ENCODE results near the gene DPPA3.
"Not testable (repeated sequence)": the region's sequence is repeated elsewhere in the genome, so short reads cannot be mapped to it uniquely, and the experiment has no call there.

Gene DPPA3

DNA sequence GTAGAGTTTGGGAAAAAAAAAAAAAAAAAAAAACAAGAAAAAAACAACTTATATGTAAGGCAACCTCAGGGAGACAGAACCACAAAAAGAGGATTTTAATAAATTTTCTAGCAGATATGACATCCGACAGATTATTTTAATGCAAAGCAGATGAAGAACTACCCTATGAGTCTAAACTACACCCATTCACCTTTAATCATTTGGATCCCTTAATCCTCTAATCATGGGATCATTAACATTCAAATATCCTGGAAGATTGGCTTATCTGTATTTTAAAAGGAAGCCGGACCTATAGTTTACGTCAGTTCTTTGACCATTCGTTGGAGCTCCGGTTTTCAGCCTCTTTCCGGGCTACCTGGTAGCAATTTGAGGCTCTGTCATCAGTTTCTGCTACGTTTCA lies at the start of gene DPPA3:
DPPA3 (plus strand) TSS at position 301 of the 400 bp plus-strand sequence. CDS start 138 bp downstream, outside the sequence.
- Mint-ChIP-seq H3K4me3 (no peak within 1 kb of the TSS), H3K27ac (no peak within 1 kb of the TSS)
- DNase-seq, result no peak

DNA sequence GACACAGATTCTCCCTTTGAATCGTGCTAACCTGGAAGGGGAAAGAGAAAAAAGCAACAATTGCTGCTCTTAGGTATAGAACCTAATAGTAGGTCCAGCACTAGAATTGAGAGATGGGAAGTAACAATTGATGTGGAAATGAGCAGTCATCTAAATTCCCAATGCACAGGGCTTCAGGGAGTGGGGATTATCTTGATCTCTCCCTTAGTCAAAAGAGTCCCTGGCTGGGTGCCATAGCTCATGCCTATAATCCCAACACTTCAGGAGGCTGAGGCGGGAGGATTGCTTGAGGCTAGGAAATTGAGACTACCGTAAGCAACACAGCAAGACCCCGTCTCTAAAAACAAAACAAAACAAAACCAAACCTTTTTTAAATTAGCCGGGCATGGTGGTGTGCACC lies 49.5 kb upstream of the DPPA3 start:
- Mint-ChIP-seq H3K36me3 (no peaks in the 10 kb centered on the region), H3K9me3 (no peaks in the 10 kb centered on the region), H3K27me3 (no peaks in the 10 kb centered on the region), H3K4me1 (peaks cover 3 to 7% of the 10 kb centered on the region in 2 donors), H3K27ac (no peak overlapping the region), H3K4me3 (no peak overlapping the region)
- ATAC-seq (replicated peaks) (no peak), DNase-seq (no peak)

More for the DNA sequence above, at the start of gene DPPA3:
- Mint-ChIP-seq H3K27me3 (no peaks in the 10 kb centered on the region), H3K9me3 (no peaks in the 10 kb centered on the region), H3K4me1 (no peaks in the 10 kb centered on the region), H3K36me3 (no peaks in the 10 kb centered on the region)
- no peak for ATAC-seq (replicated peaks)

DNA sequence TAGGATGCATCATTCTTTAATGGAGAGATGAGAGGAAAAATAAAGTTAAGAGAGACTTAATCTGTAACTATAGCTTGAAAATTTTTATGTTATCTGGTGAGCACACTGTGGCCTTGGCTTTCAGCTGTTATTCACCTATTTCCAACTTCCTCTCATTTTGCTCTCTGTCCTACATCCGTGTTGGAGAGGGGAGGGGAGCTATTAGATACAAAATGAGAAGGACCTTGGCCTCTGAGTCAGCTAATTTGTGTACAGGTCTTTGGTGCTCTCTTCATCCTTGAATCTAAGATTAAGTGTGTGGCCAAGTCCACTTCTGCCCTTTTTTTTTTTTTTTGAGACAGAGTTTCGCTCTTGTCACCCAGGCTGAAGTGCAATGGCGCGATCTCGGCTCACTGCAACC lies 44.6 kb upstream of the DPPA3 start:
- Mint-ChIP-seq H3K27me3 (no peaks in the 10 kb centered on the region), H3K4me3 (no peak overlapping the region), H3K27ac (no peak overlapping the region), H3K4me1 (no peaks in the 10 kb centered on the region), H3K36me3 (no peaks in the 10 kb centered on the region), H3K9me3 (no peaks in the 10 kb centered on the region)
- no peak for DNase-seq
- ATAC-seq (replicated peaks), result no peak

DNA sequence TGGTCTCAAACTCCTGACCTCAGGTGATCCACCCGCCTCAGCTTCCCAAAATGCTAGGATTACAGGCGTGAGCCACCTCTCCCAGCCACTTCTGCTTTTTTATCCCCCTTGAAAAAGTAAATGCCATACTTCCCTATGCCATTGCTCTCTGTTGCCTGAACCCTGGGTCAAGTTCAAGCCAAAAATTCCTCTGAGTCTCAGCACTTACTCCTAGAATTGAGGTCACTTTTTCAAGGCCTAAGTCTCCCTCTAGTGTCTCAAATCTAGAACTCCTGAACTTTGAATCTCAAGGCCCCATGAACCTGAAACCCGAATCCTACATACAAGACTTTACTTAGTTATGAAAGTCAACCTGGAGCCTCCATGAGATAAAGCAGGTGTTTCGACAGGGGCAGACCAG lies 44.1 kb upstream of the DPPA3 start:
- no peak overlapping the region for H3K4me3 Mint-ChIP-seq
- no peaks in the 10 kb centered on the region for H3K4me1 Mint-ChIP-seq
- no peaks in the 10 kb centered on the region for H3K27me3 Mint-ChIP-seq
- ATAC-seq (replicated peaks) (no peak), DNase-seq (no peak)
- H3K27ac Mint-ChIP-seq, result no peak overlapping the region
- H3K9me3 Mint-ChIP-seq, result no peaks in the 10 kb centered on the region
- H3K36me3 Mint-ChIP-seq, result no peaks in the 10 kb centered on the region

DNA sequence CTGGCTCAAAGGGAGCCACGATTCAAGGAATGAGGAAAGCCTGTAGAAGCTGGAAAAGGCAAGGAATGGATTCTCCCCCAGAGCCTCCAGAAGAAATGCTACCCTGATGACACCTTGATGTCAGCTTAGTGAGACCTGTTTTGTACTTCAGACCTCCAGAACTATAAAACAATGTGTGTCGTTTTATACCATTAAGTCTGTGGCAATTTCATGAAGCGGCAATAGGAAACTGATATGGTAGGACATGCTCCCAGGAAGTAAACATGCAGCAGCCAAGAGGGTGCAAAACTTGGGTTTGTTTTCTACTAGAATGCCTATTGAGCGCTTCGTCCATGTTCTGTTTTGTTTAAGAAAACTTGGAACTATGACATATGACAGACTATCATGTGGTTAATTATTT lies 43.1 kb upstream of the DPPA3 start:
- Mint-ChIP-seq H3K27ac (no peak overlapping the region), H3K4me3 (no peak overlapping the region), H3K4me1 (no peaks in the 10 kb centered on the region), H3K9me3 (no peaks in the 10 kb centered on the region), H3K27me3 (no peaks in the 10 kb centered on the region), H3K36me3 (no peaks in the 10 kb centered on the region)
- no peak for ATAC-seq (replicated peaks)
- no peak for DNase-seq

DNA sequence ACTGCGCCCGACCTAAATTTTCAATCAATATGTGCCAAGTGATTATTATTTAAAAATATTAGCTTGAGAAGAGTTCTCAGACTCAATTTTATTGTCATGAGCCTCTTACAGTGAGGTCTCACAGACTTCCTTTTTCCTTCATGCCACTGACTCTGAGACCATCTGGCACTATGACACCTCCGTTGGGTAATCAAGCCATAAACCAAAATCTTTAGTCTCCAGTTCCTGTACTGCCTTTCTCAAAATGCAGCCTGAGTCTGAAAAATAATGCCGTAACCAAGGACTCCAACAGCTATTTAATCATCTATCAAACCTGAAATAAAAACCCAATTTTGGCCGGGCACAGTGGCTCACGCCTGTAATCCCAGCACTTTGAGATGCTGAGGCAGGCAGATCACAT lies 35.8 kb upstream of the DPPA3 start:
- H3K27ac Mint-ChIP-seq, H3K36me3 Mint-ChIP-seq, H3K9me3 Mint-ChIP-seq, H3K27me3 Mint-ChIP-seq, DNase-seq, H3K4me3 Mint-ChIP-seq: not testable (repeated sequence)
- peaks cover 9 to 28% of the 10 kb centered on the region in 2 donors for H3K4me1 Mint-ChIP-seq
- ATAC-seq (replicated peaks), result peak; percentile 81 to 82

DNA sequence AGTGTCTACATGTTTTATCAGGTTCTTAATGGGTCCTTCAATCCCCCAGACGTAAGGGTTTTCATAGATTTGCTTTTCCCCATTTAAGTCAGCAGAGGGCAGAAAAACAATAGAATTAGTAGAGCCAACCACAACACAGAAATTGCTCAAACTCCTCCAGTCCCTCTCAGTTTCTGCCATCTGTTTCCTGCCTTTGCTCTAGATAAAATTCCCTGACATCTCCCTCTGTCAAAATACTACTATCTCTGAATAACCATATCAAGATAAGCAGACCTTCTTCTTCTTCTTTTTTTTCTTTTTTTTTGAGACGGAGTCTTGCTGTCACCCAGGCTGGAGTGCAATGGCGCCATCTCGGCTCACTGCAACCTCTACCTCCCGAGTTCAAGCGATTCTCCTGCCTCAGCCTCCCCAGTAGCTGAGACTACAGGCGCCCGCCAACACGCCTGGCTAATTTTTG lies 33.8 kb upstream of the DPPA3 start:
- not testable (repeated sequence) for H3K27me3 Mint-ChIP-seq, DNase-seq, H3K9me3 Mint-ChIP-seq, H3K36me3 Mint-ChIP-seq, H3K27ac Mint-ChIP-seq
- H3K4me1 Mint-ChIP-seq, result peaks cover 9 to 28% of the 10 kb centered on the region in 2 donors
- peak overlapping the region; percentile 37 to 54 for H3K4me3 Mint-ChIP-seq
- ATAC-seq (replicated peaks), result peak; percentile 77 to 80

DNA sequence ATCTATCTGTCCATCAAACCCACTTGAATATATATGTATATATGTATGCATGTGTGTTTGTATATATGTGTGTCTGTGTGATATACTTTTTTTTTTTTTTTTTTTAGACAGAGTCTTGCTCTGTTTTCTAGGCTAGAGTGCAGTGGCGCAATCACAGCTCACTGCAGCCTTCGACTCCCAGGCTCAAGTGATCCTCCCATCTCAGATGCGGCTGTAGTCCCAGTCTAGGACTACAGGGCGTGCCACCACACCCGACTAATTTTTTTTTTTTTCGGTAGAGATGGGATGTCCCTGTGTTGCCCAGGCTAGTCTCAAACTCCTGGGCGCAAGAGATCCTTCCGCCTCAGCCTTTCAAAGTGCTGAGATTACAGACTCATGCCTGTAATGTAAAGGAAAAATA lies 32.5 kb upstream of the DPPA3 start:
- H3K4me1 Mint-ChIP-seq, result peaks cover 9 to 28% of the 10 kb centered on the region in 2 donors
- H3K4me3 Mint-ChIP-seq, result no peak overlapping the region
- no peaks in the 10 kb centered on the region for H3K36me3 Mint-ChIP-seq
- H3K27ac Mint-ChIP-seq, result no peak overlapping the region
- DNase-seq, result no peak
- no peaks in the 10 kb centered on the region for H3K9me3 Mint-ChIP-seq
- H3K27me3 Mint-ChIP-seq, result no peaks in the 10 kb centered on the region
- ATAC-seq (replicated peaks), result no peak

DNA sequence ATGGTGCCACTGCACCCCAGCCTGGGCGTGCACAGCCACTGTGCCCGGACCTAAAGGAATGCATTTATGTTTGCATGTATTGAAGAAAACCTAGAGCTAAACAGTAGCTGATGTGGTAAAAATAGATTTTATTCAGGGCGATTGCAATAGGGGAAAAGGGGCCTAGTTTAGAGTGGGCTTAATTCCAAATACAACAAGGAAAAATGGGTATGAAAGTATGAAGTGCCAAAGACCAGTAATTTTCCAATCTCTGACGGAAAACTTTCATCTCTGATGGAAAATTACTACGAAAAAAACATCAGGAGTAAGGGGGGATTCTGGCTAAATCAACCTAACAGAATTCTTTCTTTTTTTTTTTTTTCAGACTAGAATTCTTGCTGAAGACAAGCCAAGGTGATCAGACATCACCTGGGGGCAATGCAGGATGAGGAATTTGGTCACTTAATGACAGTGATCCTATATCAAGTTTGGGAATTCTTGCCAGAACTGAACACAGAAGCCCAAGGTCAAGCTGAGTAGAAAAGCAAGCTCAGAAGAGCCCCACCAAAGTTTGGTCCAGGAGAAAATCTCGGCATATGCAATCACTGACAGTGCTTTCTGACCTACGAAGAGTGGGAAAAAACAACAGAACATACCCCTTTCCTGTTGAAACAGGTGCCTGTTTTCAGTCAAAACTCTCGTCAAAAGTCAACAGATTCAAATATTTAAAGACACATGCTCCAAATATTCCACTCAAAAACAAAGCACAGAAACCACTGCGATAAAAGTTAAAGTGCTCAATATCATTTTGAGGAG lies 31.8 kb upstream of the DPPA3 start:
- H3K4me1 Mint-ChIP-seq, result peaks cover 9 to 25% of the 10 kb centered on the region in 2 donors
- DNase-seq (no peak), ATAC-seq (replicated peaks) (no peak)
- H3K27ac Mint-ChIP-seq, result peak overlapping the region; percentile 37
- H3K9me3 Mint-ChIP-seq, result no peaks in the 10 kb centered on the region
- H3K27me3 Mint-ChIP-seq, result no peaks in the 10 kb centered on the region
- H3K4me3 Mint-ChIP-seq, result no peak overlapping the region
- no peaks in the 10 kb centered on the region for H3K36me3 Mint-ChIP-seq

DNA sequence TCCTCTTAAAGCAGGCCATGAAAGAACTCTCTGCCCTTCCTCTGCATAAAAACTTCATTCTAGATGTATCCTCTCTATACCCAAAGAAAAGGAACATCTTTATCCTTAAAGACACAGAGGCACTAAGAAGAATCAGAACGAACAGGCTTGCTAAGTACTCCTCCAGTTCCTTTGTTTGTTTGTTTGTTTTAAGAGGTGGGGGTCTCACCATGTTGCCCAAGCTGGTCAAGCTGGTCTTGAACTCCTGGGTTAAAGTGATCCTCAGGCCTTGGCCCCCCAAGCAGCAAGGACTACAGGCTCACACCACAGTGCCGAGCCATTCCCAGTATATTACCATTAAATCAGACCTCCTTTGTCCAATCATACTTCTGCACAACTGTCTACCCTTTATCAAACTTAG lies 29.7 kb upstream of the DPPA3 start:
- Mint-ChIP-seq H3K9me3 (no peaks in the 10 kb centered on the region), H3K27ac (no peak overlapping the region), H3K4me1 (peaks cover 5 to 6% of the 10 kb centered on the region in 2 donors), H3K27me3 (no peaks in the 10 kb centered on the region), H3K4me3 (no peak overlapping the region), H3K36me3 (no peaks in the 10 kb centered on the region)
- DNase-seq (no peak), ATAC-seq (replicated peaks) (no peak)

DNA sequence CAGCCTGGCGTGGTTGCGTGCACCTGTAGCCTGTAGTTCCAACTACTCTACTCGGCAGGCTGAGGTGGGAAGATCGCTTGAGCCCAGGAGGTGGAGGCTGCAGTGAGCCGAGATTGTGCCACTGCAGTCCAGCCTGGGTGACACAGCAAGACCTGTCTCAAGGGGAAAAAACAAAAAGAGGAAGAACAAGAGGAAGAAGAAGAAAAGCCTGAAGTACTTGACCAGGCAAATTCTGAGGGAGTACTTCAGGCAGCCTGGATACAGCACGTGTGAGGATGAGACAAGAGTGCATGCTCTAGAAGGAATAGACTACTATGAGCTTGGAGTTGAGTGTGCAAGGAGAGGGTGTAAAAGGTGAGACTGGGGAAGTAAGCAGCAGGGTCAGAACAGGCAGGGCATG lies 17.4 kb upstream of the DPPA3 start:
- Mint-ChIP-seq H3K36me3 (no peaks in the 10 kb centered on the region), H3K4me1 (peaks cover 12 to 26% of the 10 kb centered on the region in 2 donors), H3K27ac (no peak overlapping the region), H3K4me3 (no peak overlapping the region), H3K9me3 (no peaks in the 10 kb centered on the region), H3K27me3 (peaks cover 10 to 24% of the 10 kb centered on the region in 2 donors)
- ATAC-seq (replicated peaks) (no peak), DNase-seq (no peak)

DNA sequence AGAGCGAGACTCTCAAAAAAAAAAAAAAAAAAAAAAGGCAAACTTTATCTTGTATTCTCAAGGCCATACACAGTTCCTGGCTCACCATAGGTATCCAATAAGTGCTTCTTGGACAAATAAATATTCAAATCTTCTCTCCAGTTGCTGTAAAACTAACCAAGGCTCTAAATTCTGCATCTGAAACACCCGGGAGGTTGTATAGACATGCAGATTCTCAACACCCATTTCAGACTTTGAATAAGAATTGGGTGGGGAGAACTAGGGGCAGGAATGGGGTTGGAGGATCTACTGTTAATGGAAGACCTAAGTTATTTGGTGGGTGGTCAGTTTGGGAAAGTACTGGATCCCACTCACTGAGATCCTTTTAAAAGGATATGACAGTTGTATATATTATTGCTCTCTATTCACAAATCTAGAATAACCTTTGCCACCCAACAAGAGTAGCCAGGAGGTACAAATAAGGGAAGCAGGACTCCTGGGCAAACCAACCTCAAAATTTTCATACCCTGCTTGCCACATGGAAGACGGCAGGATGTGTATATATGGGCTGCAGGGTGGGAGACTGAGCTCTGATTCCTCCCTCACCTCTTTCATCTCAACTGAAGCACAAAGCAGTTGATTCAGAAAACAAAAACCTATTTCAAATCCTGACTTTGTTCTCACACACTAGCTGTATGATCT lies 16.5 kb upstream of the DPPA3 start:
- H3K4me3 Mint-ChIP-seq, result no peak overlapping the region

DNA sequence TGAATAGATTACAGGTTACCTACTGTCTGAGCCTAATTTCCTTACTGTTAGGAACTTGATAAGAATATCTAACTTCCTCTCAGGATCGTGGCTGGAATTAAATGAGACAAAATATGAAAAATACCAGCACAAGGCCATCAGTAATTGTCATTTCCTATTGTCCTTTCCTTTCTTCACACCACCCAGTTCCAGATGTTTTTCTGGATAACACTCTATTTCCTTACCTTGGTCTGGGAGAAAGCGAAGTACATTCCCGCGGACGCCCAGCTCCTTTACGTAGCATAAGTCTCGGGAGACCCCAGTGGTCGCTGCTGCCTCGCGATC lies 16.0 kb upstream of the DPPA3 start:
- DNase-seq (no peak), ATAC-seq (replicated peaks) (no peak)
- no peaks in the 10 kb centered on the region for H3K36me3 Mint-ChIP-seq
- H3K27me3 Mint-ChIP-seq, result peaks cover 10 to 24% of the 10 kb centered on the region in 2 donors
- no peak overlapping the region for H3K27ac Mint-ChIP-seq
- no peaks in the 10 kb centered on the region for H3K9me3 Mint-ChIP-seq
- H3K4me1 Mint-ChIP-seq, result peaks cover 12 to 26% of the 10 kb centered on the region in 2 donors
- no peak overlapping the region for H3K4me3 Mint-ChIP-seq

More for the DNA sequence above, 16.5 kb upstream of the DPPA3 start:
- Mint-ChIP-seq H3K27me3 (peaks cover 10 to 24% of the 10 kb centered on the region in 2 donors), H3K4me1 (peaks cover 12 to 26% of the 10 kb centered on the region in 2 donors), H3K27ac (no peak overlapping the region), H3K36me3 (no peaks in the 10 kb centered on the region), H3K9me3 (no peaks in the 10 kb centered on the region)
- ATAC-seq (replicated peaks) (no peak), DNase-seq (no peak)

DNA sequence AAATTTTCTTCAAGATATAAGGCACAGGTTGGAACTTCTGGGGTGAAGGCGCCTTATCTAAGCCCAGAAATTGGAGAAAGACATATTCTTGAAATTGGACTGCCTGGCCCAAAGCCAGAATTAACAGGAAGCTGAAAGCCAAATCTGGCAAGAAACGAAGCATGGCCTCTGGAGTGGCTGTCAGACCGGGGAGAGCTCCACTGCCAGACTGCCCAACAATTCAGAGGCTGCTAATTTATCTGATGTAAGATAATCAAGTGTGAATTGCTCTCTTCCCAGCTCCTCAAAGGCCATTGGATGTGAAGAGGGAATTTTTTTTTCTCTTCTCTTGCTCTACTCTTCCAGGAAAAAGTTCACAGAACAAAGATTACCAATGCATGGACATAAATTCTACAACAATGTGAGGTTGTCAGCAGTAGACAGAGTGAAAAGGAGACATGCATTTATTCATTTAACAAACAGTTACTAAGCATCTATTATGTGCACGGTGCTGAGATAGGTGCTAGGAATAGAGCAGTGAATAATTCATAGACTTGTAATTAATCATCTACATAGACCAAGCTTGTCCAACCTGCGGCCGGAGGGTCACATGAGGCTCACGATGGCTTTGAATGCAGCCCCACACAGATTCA lies 15.6 kb upstream of the DPPA3 start, which contains the start of gene GDF3:
GDF3 (minus strand) TSS at position 210 of the 632 bp plus-strand sequence; CDS start at position 163, 47 bp downstream.
- H3K27me3 Mint-ChIP-seq, result peaks cover 10 to 24% of the 10 kb centered on the region in 2 donors
- H3K36me3 Mint-ChIP-seq, result no peaks in the 10 kb centered on the region
- ATAC-seq (replicated peaks) (no peak), DNase-seq (no peak)
- H3K4me3 Mint-ChIP-seq, result no peak within 1 kb of the TSS
- H3K9me3 Mint-ChIP-seq, result no peaks in the 10 kb centered on the region
- peaks cover 12 to 26% of the 10 kb centered on the region in 2 donors for H3K4me1 Mint-ChIP-seq
- no peak within 1 kb of the TSS for H3K27ac Mint-ChIP-seq
